ENCODE results near the gene KLHL28.

Gene KLHL28

DNA sequence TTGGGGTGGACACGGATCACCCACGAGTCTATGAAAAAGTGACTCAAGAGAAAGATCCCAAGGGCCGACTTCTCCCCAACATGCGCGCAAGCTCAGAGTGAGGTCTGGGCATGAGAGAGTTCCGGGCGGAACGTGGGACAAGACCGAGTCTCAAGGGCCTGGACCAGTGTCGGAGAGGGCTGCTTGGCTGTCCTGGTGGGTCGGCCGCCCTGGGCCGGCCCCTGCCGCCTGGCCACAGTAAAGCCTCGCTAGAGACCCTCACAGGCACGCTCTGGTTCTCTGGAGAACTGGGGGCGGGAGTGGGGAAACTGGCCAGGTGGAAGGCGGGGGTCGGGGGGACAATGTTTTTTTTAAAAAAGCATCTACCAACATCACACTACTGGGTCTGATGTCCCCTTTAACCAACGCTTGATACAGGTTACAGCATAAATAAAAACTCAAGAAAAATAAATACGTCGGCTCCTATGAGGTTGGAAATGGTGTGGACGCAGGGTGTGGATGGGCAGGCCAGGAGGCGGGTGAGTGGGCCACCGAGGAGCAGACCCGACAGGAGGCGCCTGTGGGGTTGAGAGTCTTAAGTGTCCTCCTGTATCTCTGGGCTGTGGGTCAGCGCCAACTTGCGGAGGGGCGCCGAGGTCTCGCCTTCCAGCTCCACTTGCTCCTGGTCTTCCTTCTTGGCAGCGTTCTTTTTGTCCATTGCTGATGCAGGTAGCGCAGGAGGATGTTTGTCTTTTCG lies 74.7 kb downstream of the KLHL28 start:
- no peak overlapping the region for H3K9ac ChIP-seq
- TF ChIP-seq, protein P1, sequence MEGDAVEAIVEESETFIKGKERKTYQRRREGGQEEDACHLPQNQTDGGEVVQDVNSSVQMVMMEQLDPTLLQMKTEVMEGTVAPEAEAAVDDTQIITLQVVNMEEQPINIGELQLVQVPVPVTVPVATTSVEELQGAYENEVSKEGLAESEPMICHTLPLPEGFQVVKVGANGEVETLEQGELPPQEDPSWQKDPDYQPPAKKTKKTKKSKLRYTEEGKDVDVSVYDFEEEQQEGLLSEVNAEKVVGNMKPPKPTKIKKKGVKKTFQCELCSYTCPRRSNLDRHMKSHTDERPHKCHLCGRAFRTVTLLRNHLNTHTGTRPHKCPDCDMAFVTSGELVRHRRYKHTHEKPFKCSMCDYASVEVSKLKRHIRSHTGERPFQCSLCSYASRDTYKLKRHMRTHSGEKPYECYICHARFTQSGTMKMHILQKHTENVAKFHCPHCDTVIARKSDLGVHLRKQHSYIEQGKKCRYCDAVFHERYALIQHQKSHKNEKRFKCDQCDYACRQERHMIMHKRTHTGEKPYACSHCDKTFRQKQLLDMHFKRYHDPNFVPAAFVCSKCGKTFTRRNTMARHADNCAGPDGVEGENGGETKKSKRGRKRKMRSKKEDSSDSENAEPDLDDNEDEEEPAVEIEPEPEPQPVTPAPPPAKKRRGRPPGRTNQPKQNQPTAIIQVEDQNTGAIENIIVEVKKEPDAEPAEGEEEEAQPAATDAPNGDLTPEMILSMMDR (conservative IDR thresholded peaks at IDR 0.05; ENCODE audit: low read depth, low read length) = no peak
- H3K4me2 ChIP-seq = no peak overlapping the region
- H3K4me1 ChIP-seq (ENCODE audit: low read depth, poor library complexity, severe bottlenecking) = peaks cover 3% of the 10 kb centered on the region
- no peak overlapping the region for H3K4me3 ChIP-seq (IDR thresholded peaks at IDR 0.05; ENCODE audit: insufficient read depth, low read depth, low read length)
- no peaks in the 10 kb centered on the region for H3K27me3 ChIP-seq (ENCODE audit: insufficient read depth, low read depth)
- H4K20me1 ChIP-seq (ENCODE audit: insufficient read depth) = no peaks in the 10 kb centered on the region
- H2AFZ ChIP-seq (ENCODE audit: low read depth) = no peak overlapping the region
- H3K79me2 ChIP-seq (ENCODE audit: insufficient read depth, low read depth) = no peaks in the 10 kb centered on the region
- no peak overlapping the region for H3K27ac ChIP-seq
- no peaks in the 10 kb centered on the region for H3K36me3 ChIP-seq (ENCODE audit: insufficient read depth)

DNA sequence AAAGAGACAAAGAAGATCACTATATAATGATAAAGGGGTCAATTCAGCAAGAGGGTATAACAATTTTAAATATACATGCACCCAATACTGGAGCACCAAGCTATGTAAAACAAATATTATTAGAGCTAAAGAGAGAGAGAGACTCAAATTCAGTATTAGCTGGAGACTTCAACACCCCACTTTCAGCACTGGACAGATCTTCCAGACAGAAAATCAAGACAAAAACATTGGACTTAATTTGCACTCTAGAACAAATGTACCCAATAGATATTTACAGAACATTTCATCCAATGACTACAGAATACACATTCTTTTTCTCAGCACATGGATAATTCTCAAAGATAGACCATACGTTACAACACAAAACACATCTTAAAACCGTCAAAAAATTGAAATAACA lies 81.0 kb downstream of the KLHL28 start:
- Histone ChIP-seq H4K20me1 (ENCODE audit: insufficient read depth) (no peaks in the 10 kb centered on the region), H3K4me2 (no peak overlapping the region), H3K79me2 (ENCODE audit: insufficient read depth, low read depth) (no peaks in the 10 kb centered on the region), H3K9ac (no peak overlapping the region), H3K36me3 (ENCODE audit: insufficient read depth) (no peaks in the 10 kb centered on the region), H3K4me1 (ENCODE audit: low read depth, poor library complexity, severe bottlenecking) (no peaks in the 10 kb centered on the region), H2AFZ (ENCODE audit: low read depth) (no peak overlapping the region), H3K27ac (no peak overlapping the region), H3K27me3 (ENCODE audit: insufficient read depth, low read depth) (no peaks in the 10 kb centered on the region), H3K4me3 (IDR thresholded peaks at IDR 0.05; ENCODE audit: insufficient read depth, low read depth, low read length) (no peak overlapping the region)
- TF ChIP-seq, protein P1 (conservative IDR thresholded peaks at IDR 0.05; ENCODE audit: low read depth, low read length) = no peak

Data from KMS-11 (cell line).